ENCODE data around the gene MYH4. TPM values are rescaled to one million over a fixed set of nuclear protein-coding genes. Genes with fewer than 3 reads are reported as not detected.

MYH4 gene
- total and polyA plus RNA-seq, 2 of the 8 experiments (the other 6 are each of a cell fraction or from before 2014, with no cell fraction given), result not detected

- no peaks in the 10 kb centered on the region for H3K36me3 ChIP-seq (ENCODE audit: control insufficient read depth in 2 of 4, insufficient read depth in 4 of 4, low read length in 3 of 4)
- H3K79me2 ChIP-seq (ENCODE audit: control insufficient read depth in 1 of 2, insufficient read depth in 2 of 2, low read length in 2 of 2), result no peaks in the 10 kb centered on the region
- no peaks in the 10 kb centered on the region for H3K23me2 ChIP-seq (ENCODE audit: low read depth, low read length)
- no peak overlapping the region for H3K14ac ChIP-seq (ENCODE audit: insufficient read length)
- no peak overlapping the region for H4K5ac ChIP-seq (ENCODE audit: insufficient read length, low read depth, low read length)
- no peak overlapping the region for H2BK120ac ChIP-seq (replicated peaks; ENCODE audit: low read depth, low read length)
- no peak overlapping the region for H2BK20ac ChIP-seq (ENCODE audit: low read length)
- DNase-seq (ENCODE audit: low read depth in 1 of 2, low spot score in 2 of 2) (no peak), FAIRE-seq (peak; percentile 89)
- 69% methylated on average over 6 of the region's 6 CpGs; no CpG with 5 or more reads in 1 of the 2 experiments for WGBS, 2 experiments (ENCODE audit: extremely low coverage in 1 of 2, insufficient coverage in 1 of 2, insufficient read length in 1 of 2, insufficient replicate concordance in 2 of 2, low coverage in 1 of 2, low lambda C conversion rate in 2 of 2, missing lambda C conversion rate in 1 of 2)
- no peaks in the 10 kb centered on the region for H4K20me1 ChIP-seq (replicated peaks in 1 of 2; ENCODE audit: control insufficient read depth in 1 of 2, insufficient read depth in 2 of 2, low read length in 2 of 2)
- H3K4ac ChIP-seq (replicated peaks; ENCODE audit: insufficient read length, low read depth, low read length), result no peak overlapping the region
- no peak overlapping the region for H2BK15ac ChIP-seq (ENCODE audit: low read length)
- ChIA-PET CTCF (ENCODE audit: partially characterized antibody) (interaction anchor here (0.6 to 3.4 kb wide), 11 partner anchors 9 to 589 kb away, joined by 3 to 22 read pairs (median 4); no protein-coding TSS in a partner anchor), POLR2A (ENCODE audit: partially characterized antibody) (no interaction called here)
- H3K27me3 ChIP-seq (replicated peaks in 1 of 4; ENCODE audit: control insufficient read depth in 3 of 4, extremely low read depth in 1 of 4, insufficient read depth in 3 of 4, low read length in 3 of 4), result no peaks in the 10 kb centered on the region
- no peak overlapping the region for H3K18ac ChIP-seq (ENCODE audit: extremely low read depth, low read length)
- no peak overlapping the region for H3K27ac ChIP-seq (ENCODE audit: low read depth, low read length)
- no peak overlapping the region for H3K4me2 ChIP-seq (ENCODE audit: insufficient read depth in 1 of 2, low read depth in 2 of 2, low read length in 2 of 2)
- no peak overlapping the region for H3K23ac ChIP-seq (ENCODE audit: insufficient read length)
- no peak overlapping the region for H2BK12ac ChIP-seq (ENCODE audit: low read depth, low read length)
- no peak overlapping the region for H2BK5ac ChIP-seq (ENCODE audit: low read depth, low read length)
- H2AK5ac ChIP-seq (ENCODE audit: low read depth, low read length), result no peak overlapping the region
- no peak overlapping the region for H3K56ac ChIP-seq (replicated peaks; ENCODE audit: insufficient read length, low read depth, low read length)
- H3K9ac ChIP-seq (replicated peaks in 1 of 4; ENCODE audit: extremely low read depth in 1 of 4, low read depth in 3 of 4, low read length in 3 of 4), result no peak overlapping the region
- peak overlapping the region; percentile 90; the same call in 1 of the 2 replicates for H2AFZ ChIP-seq (ENCODE audit: low read length)
- H3K4me1 ChIP-seq (replicated peaks in 1 of 4; ENCODE audit: control insufficient read depth in 3 of 4, insufficient read depth in 4 of 4, low read length in 3 of 4), result 0 out of 7 replicates have a peak, but pooled peaks cover 0 to 2% (median under 1%) of the 10 kb centered on the region in 4 experiments
- H4K91ac ChIP-seq (replicated peaks; ENCODE audit: insufficient read length, low read length), result no peak overlapping the region
- H3K4me3 ChIP-seq (ENCODE audit: extremely low read depth in 1 of 4, insufficient read depth in 2 of 4, low read depth in 3 of 4, low read length in 4 of 4), result no peak overlapping the region
- no peak overlapping the region for H4K8ac ChIP-seq (ENCODE audit: extremely low read depth, insufficient read depth, low read length)
- H3K79me1 ChIP-seq (ENCODE audit: low read depth, low read length), result no peaks in the 10 kb centered on the region
- H3K9me3 ChIP-seq (ENCODE audit: insufficient read depth in 2 of 2, low read depth in 1 of 2, low read length in 1 of 2), result no peaks in the 10 kb centered on the region
- TF ChIP-seq SUZ12 (IDR thresholded peaks at IDR 0.05; ENCODE audit: low read length) (no peak), RAD21 (IDR thresholded peaks at IDR 0.05 in 1 of 2, conservative IDR thresholded peaks at IDR 0.05 in 1 of 2; ENCODE audit: low read depth in 2 of 2, low read length in 2 of 2) (peak in 1 of 2 experiments; percentile 10; a peak in 1 of 4 replicates), PHF8 (conservative IDR thresholded peaks at IDR 0.05; ENCODE audit: low read depth, low read length) (no peak), CBX8 (IDR thresholded peaks at IDR 0.05; ENCODE audit: borderline replicate concordance, low read depth, low read length) (no peak), CHD2 (IDR thresholded peaks at IDR 0.05; ENCODE audit: low read length) (no peak), BACH1 (IDR thresholded peaks at IDR 0.05; ENCODE audit: low read length) (no peak), E2F6 (IDR thresholded peaks at IDR 0.05) (no peak), CTBP2 (IDR thresholded peaks at IDR 0.05; ENCODE audit: borderline replicate concordance, insufficient read depth, insufficient read length, low read length) (no peak), SIX5 (IDR thresholded peaks at IDR 0.05; ENCODE audit: low read depth, low read length) (no peak), KDM5A (IDR thresholded peaks at IDR 0.05; ENCODE audit: low read length) (no peak), POLR2AphosphoS5 (IDR thresholded peaks at IDR 0.05; ENCODE audit: low read depth, low read length) (no peak)
These were observed 44.1 kb upstream of the MYH4 start for GRCh38 chr17:10513299-10514067.
